ENCODE measurements around the gene AMY2B. TPM values are rescaled to one million over a fixed set of nuclear protein-coding genes. Genes with fewer than 3 reads are reported as not detected.

AMY2B gene
- total RNA-seq, 1 experiment from 2014 or later = 0.25 TPM

GRCh38 chr1:103561643-103562395 is 9.6 kb upstream of the AMY2B start:
- Histone ChIP-seq H3K9me3 (no peaks in the 10 kb centered on the region), H3K4me3 (ENCODE audit: low read depth, low read length) (no peak overlapping the region), H3K36me3 (ENCODE audit: control insufficient read depth, insufficient read depth, low read length) (no peaks in the 10 kb centered on the region), H3K27me3 (replicated peaks; ENCODE audit: control insufficient read depth, insufficient read depth, low read length) (no peaks in the 10 kb centered on the region), H3K4me1 (no peaks in the 10 kb centered on the region)
- no TSS peak for BruUV-seq (replicated peaks)
- H3K27me3 Mint-ChIP-seq (ENCODE audit: insufficient read depth, unreplicated experiment) = peaks cover 3% of the 10 kb centered on the region
- ChIA-PET CTCF (no interaction called here), POLR2A (no interaction called here)
- no peak overlapping the region for H3K4me3 Mint-ChIP-seq (ENCODE audit: unreplicated experiment)
- intact Hi-C loops (cut with micrococcal nuclease; ENCODE audit: unreplicated experiment) = no loop called here
- H3K4me1 Mint-ChIP-seq (ENCODE audit: low read depth, unreplicated experiment) = no peaks in the 10 kb centered on the region
- H3K36me3 Mint-ChIP-seq (ENCODE audit: insufficient read depth, unreplicated experiment) = no peaks in the 10 kb centered on the region
- no peak overlapping the region for H3K27ac Mint-ChIP-seq (ENCODE audit: unreplicated experiment)
- no peak for DNase-seq
- no peaks in the 10 kb centered on the region for H3K9me3 Mint-ChIP-seq (ENCODE audit: unreplicated experiment)
- TF ChIP-seq CTCF (IDR thresholded peaks at IDR 0.05; ENCODE audit: insufficient read depth in 1 of 2, low read depth in 1 of 2, low read length in 1 of 2, severe bottlenecking in 1 of 2, unreplicated experiment in 1 of 2) = no peak

- no peaks in the 10 kb centered on the region for H3K4me1 Mint-ChIP-seq (ENCODE audit: low read depth, unreplicated experiment)
- Histone ChIP-seq H3K9me3 (no peaks in the 10 kb centered on the region), H3K4me1 (no peaks in the 10 kb centered on the region), H3K36me3 (ENCODE audit: control insufficient read depth, insufficient read depth, low read length) (no peaks in the 10 kb centered on the region), H3K27me3 (replicated peaks; ENCODE audit: control insufficient read depth, insufficient read depth, low read length) (no peaks in the 10 kb centered on the region), H3K4me3 (ENCODE audit: low read depth, low read length) (no peak overlapping the region)
- ChIA-PET CTCF (no interaction called here), POLR2A (no interaction called here)
- no peaks in the 10 kb centered on the region for H3K36me3 Mint-ChIP-seq (ENCODE audit: insufficient read depth, unreplicated experiment)
- peaks cover 3% of the 10 kb centered on the region for H3K27me3 Mint-ChIP-seq (ENCODE audit: insufficient read depth, unreplicated experiment)
- no TSS peak for BruUV-seq (replicated peaks)
- no peak overlapping the region for H3K27ac Mint-ChIP-seq (ENCODE audit: unreplicated experiment)
- no peak for TF ChIP-seq CTCF (IDR thresholded peaks at IDR 0.05; ENCODE audit: insufficient read depth in 1 of 2, low read depth in 1 of 2, low read length in 1 of 2, severe bottlenecking in 1 of 2, unreplicated experiment in 1 of 2)
- H3K4me3 Mint-ChIP-seq (ENCODE audit: unreplicated experiment) = no peak overlapping the region
- no peak for DNase-seq
- intact Hi-C loops (cut with micrococcal nuclease; ENCODE audit: unreplicated experiment) = no loop called here
- no peaks in the 10 kb centered on the region for H3K9me3 Mint-ChIP-seq (ENCODE audit: unreplicated experiment)
Observed at GRCh38 chr1:103563056-103563455, 8.3 kb upstream of the AMY2B start.

GRCh38 chr1:103569493-103569892 is 1.9 kb upstream of the AMY2B start:
- no TSS peak for BruUV-seq (replicated peaks)
- no peak for DNase-seq
- Mint-ChIP-seq H3K9me3 (ENCODE audit: unreplicated experiment) (no peaks in the 10 kb centered on the region), H3K4me3 (ENCODE audit: unreplicated experiment) (no peak overlapping the region), H3K27me3 (ENCODE audit: insufficient read depth, unreplicated experiment) (no peaks in the 10 kb centered on the region), H3K4me1 (ENCODE audit: low read depth, unreplicated experiment) (no peaks in the 10 kb centered on the region), H3K36me3 (ENCODE audit: insufficient read depth, unreplicated experiment) (no peaks in the 10 kb centered on the region), H3K27ac (ENCODE audit: unreplicated experiment) (no peak overlapping the region)
- CTCF ChIA-PET = no interaction called here
- no peak overlapping the region for H3K4me3 ChIP-seq (ENCODE audit: low read depth, low read length)
- no peaks in the 10 kb centered on the region for H3K4me1 ChIP-seq
- no peak for TF ChIP-seq CTCF (IDR thresholded peaks at IDR 0.05; ENCODE audit: insufficient read depth in 1 of 2, low read depth in 1 of 2, low read length in 1 of 2, severe bottlenecking in 1 of 2, unreplicated experiment in 1 of 2)
- H3K27me3 ChIP-seq (replicated peaks; ENCODE audit: control insufficient read depth, insufficient read depth, low read length) = no peaks in the 10 kb centered on the region
- H3K36me3 ChIP-seq (ENCODE audit: control insufficient read depth, insufficient read depth, low read length) = no peaks in the 10 kb centered on the region
- POLR2A ChIA-PET = no interaction called here
- H3K9me3 ChIP-seq = no peaks in the 10 kb centered on the region
- intact Hi-C loops (cut with micrococcal nuclease; ENCODE audit: unreplicated experiment) = no loop called here
